Tibial nerve (tissue), 4 donors: ENCODE measurements around the gene TMEM132D.

Source experiments
- EP300 ChIP-seq, 2 donors: sonication (generic); formaldehyde crosslinking; IDR thresholded peaks; one replicate each; pipeline ENCODE4 v1.6.1; 2017; ENCODE audit warnings: antibody characterized with exemption in 2 of 2, mild to moderate bottlenecking in 1 of 2
- POLR2A ChIP-seq, 2 donors: fragments of 450-650 bp; IDR thresholded peaks; one replicate each; pipeline ENCODE4 v1.6.1; 2017; ENCODE audit warnings: antibody characterized with exemption in 2 of 2, mild to moderate bottlenecking in 2 of 2, moderate library complexity in 2 of 2
- TF ChIP-seq, protein P1 (sequence below), 5 experiments: fragments of 200-600 bp in 3 of 5; fragments of 450-650 bp in 2 of 5; sonication (generic) in 3 of 5; IDR thresholded peaks; one replicate each; pipeline ENCODE4 v1.5.1; 2016 to 2019; ENCODE audit warnings: antibody characterized with exemption in 5 of 5, mild to moderate bottlenecking in 3 of 5, moderate library complexity in 2 of 5

DNA sequence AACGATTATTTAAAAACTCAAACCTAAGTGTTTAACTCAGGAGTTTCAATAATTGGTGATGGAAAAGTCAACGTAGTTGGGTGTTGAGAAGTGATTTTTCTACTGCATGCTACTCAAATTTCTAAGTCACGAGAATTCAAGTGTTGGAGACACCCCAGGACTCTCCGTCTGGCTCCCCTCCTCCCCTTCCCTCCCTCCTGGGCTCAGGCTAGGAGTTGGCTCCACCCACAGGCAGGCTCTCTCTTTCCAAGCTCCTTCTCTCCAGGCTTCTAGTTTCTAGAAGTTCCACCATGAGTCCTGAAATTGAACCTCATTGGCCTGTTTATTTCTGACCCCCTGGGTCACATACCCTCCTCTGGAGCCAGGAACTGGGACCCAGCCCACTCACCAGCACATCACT, 73.0 kb downstream of the TMEM132D start:
- TF ChIP-seq, protein P1, sequence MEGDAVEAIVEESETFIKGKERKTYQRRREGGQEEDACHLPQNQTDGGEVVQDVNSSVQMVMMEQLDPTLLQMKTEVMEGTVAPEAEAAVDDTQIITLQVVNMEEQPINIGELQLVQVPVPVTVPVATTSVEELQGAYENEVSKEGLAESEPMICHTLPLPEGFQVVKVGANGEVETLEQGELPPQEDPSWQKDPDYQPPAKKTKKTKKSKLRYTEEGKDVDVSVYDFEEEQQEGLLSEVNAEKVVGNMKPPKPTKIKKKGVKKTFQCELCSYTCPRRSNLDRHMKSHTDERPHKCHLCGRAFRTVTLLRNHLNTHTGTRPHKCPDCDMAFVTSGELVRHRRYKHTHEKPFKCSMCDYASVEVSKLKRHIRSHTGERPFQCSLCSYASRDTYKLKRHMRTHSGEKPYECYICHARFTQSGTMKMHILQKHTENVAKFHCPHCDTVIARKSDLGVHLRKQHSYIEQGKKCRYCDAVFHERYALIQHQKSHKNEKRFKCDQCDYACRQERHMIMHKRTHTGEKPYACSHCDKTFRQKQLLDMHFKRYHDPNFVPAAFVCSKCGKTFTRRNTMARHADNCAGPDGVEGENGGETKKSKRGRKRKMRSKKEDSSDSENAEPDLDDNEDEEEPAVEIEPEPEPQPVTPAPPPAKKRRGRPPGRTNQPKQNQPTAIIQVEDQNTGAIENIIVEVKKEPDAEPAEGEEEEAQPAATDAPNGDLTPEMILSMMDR (IDR thresholded peaks at IDR 0.05), result no peak
- TF ChIP-seq POLR2A (IDR thresholded peaks at IDR 0.05) (no peak), EP300 (IDR thresholded peaks at IDR 0.05) (no peak)
